AG09309 (cell line): ENCODE data around the gene AUTS2.

ENCODE experiments used
- DNase-seq: peaks from one replicate; pipeline ENCODE4 v3.0.0-alpha.2; 2010; ENCODE audit warnings: low read depth
- H3K4me3 ChIP-seq: 2 replicates; pipeline ENCODE4 v1.5.1; 2011; ENCODE audit warnings: mild to moderate bottlenecking, low read depth, low read length, moderate library complexity; ENCODE audit not compliant: control insufficient read depth
- CTCF ChIP-seq: IDR thresholded peaks from 2 replicates; pipeline ENCODE4 v1.5.1; 2011; ENCODE audit warnings: mild to moderate bottlenecking, low read depth, low read length, inconsistent platforms; ENCODE audit not compliant: insufficient read depth, control insufficient read depth; ENCODE audit errors: missing control alignments

The AUTS2 gene

GRCh38 chr7:70607281-70607680, 1009.0 kb downstream of the AUTS2 start:
- DNase-seq: no peak
- no peak for TF ChIP-seq CTCF
- no peak overlapping the region for H3K4me3 ChIP-seq

GRCh38 chr7:70607759-70608158, 1009.5 kb downstream of the AUTS2 start:
- TF ChIP-seq CTCF: no peak
- no peak for DNase-seq
- no peak overlapping the region for H3K4me3 ChIP-seq

GRCh38 chr7:70608229-70608628, 1010.0 kb downstream of the AUTS2 start:
- no peak for DNase-seq
- no peak for TF ChIP-seq CTCF
- H3K4me3 ChIP-seq: no peak overlapping the region

GRCh38 chr7:70612811-70613210, 1014.5 kb downstream of the AUTS2 start:
- TF ChIP-seq CTCF: no peak
- H3K4me3 ChIP-seq: no peak overlapping the region
- DNase-seq: no peak

- no peak for TF ChIP-seq CTCF
- DNase-seq: no peak
- no peak overlapping the region for H3K4me3 ChIP-seq
These were observed 1016.2 kb downstream of the AUTS2 start for GRCh38 chr7:70614237-70615045.

- DNase-seq: no peak
- H3K4me3 ChIP-seq: no peak overlapping the region
- TF ChIP-seq CTCF: no peak
These were observed 1016.9 kb downstream of the AUTS2 start for GRCh38 chr7:70615066-70615606.
